DND-41 (cell line): ENCODE results near the gene RNF215.

Experiments
- EZH2 ChIP-seq: IDR thresholded peaks from 3 replicates; pipeline ENCODE4 v1.6.1; 2012; ENCODE audit warnings: borderline replicate concordance, low read depth, mild to moderate bottlenecking, moderate library complexity, low read length, inconsistent platforms; ENCODE audit not compliant: severe bottlenecking
- TF ChIP-seq, protein P1 (sequence below): IDR thresholded peaks from 2 replicates; pipeline ENCODE4 v1.5.1; 2012; ENCODE audit warnings: borderline replicate concordance, low read length, moderate library complexity, mild to moderate bottlenecking; ENCODE audit not compliant: poor library complexity, severe bottlenecking; ENCODE audit errors: extremely low read depth

DNA sequence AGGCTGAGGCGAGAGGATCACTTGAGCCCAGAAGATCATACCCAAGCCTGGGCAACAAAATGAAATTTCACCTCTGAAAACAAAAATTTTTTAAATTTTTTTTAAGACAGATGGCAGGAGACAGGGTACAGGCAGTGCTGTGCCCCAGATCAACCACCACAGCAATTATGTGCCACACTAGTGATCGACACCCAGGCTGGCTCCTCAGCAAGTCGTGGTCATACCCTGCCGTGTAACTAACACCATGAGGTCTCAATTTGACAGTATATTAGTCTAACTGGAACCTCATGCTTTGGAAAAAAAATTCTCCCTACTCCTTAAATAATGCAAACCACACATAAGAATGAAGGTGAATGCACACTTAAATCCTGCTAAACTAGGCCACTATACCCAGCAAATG, 38.8 kb downstream of the RNF215 start:
- TF ChIP-seq, protein P1, sequence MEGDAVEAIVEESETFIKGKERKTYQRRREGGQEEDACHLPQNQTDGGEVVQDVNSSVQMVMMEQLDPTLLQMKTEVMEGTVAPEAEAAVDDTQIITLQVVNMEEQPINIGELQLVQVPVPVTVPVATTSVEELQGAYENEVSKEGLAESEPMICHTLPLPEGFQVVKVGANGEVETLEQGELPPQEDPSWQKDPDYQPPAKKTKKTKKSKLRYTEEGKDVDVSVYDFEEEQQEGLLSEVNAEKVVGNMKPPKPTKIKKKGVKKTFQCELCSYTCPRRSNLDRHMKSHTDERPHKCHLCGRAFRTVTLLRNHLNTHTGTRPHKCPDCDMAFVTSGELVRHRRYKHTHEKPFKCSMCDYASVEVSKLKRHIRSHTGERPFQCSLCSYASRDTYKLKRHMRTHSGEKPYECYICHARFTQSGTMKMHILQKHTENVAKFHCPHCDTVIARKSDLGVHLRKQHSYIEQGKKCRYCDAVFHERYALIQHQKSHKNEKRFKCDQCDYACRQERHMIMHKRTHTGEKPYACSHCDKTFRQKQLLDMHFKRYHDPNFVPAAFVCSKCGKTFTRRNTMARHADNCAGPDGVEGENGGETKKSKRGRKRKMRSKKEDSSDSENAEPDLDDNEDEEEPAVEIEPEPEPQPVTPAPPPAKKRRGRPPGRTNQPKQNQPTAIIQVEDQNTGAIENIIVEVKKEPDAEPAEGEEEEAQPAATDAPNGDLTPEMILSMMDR, result no peak
- TF ChIP-seq EZH2, result no peak
